HCEC 1CT (cell line): ENCODE data around the gene SNTB2.

Source experiments
- DNase-seq: peaks from one replicate; pipeline ENCODE4 v3.0.0-alpha.2; 2017

Gene SNTB2

GRCh38 chr16:69349536-69349935, 162.6 kb downstream of the SNTB2 start:
- no peak for DNase-seq

GRCh38 chr16:69350536-69351133, 163.7 kb downstream of the SNTB2 start:
- no peak for DNase-seq

- no peak for DNase-seq
Observed at GRCh38 chr16:69351309-69352027, 164.5 kb downstream of the SNTB2 start, which contains the start of gene TMED6. Gene TMED6 (minus strand): TSS chr16:69351786. CDS start chr16:69351753, 33 bp downstream.
